SKM-1 (cell line): ENCODE measurements around the gene S100Z.
"Not testable (repeated sequence)": the region's sequence is repeated elsewhere in the genome, so short reads cannot be mapped to it uniquely, and the experiment has no call there.

Source experiments
- DNase-seq: peaks from one replicate; lab custom pipeline; 2025; ENCODE audit not compliant: unreplicated experiment; lab: John Stamatoyannopoulos, UW

The S100Z gene

DNA sequence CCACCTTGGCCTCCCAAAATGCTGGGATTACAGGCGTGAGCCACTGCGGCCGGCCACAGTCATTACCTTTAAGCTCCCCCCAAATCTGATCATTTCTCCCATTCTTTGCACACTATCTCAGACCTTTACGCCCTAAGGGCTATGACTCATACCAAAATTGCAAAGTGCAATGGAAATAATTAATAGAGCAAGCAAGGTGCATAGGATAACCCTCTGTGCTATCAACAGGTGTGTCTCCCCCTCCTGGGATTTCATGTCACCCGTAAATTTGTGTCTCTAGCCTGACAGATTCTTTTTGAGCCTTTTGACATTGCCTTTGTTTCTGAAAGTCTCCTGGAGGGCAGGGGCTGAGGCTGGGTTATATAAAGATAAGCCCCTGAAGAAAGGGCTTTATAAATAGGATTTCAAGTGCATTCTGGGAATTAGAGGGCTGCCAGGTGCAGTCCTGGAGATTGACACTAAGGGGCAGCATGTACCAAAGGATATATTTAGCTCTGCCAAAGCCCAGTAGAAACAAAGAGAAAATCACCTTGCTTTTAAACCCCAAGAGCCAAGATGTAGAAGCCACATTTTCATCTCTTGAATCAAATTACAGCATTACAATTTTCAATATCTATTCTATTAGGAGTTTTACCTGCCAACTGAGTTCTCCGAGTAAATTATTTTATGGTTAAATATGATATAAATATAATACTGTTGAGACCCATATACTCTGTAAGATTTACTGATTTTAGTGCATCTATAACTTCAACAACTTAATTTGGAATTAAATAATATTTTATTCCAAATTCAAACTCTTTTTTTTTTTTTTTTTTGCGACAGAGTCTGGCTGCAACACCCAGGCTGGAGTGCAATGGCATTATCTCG is 18.2 kb downstream of the S100Z start:
- DNase-seq = peak; percentile 43

DNA sequence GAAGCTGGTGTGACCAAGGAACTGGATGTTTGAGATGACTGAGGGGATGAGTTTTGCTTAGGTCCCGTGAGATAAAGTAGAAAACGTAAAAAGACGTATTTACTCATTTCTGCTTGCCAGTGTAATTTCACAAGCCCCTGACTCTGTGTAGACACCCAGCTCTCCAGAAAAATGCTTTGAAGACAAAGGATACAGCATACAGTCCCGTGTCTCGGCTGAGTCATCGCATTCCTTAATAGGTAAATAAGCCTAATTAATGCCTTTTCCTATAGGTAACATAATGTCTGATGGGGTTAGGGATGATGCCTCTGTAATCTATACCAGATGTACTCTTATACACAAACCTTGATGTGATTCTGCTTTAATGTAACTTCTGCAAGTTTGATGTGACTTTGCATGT is 20.2 kb downstream of the S100Z start:
- no peak for DNase-seq

DNA sequence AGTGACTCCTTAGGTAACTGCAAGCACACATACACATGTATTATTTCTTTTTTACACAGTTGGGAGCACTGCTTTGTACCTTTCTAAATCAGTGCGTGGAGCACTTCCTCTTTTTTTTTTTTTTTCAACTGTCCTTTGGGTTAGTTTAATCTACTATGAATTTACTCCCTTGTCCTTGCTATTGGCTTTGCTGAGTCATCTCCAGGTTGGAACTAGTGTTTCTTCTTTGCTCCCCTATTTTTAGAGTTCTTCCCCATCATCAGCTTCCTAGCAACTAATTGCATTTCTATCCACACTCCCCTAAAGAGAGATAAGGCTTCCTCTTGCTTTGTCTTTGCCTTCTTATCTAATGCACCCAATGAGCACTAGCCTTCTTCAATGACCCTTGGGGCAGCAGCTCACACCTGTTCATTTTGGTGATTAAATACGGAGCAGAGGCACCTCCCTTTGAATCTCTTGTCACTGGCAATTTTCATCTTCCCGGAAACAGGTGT is 24.3 kb downstream of the S100Z start:
- DNase-seq = no peak

DNA sequence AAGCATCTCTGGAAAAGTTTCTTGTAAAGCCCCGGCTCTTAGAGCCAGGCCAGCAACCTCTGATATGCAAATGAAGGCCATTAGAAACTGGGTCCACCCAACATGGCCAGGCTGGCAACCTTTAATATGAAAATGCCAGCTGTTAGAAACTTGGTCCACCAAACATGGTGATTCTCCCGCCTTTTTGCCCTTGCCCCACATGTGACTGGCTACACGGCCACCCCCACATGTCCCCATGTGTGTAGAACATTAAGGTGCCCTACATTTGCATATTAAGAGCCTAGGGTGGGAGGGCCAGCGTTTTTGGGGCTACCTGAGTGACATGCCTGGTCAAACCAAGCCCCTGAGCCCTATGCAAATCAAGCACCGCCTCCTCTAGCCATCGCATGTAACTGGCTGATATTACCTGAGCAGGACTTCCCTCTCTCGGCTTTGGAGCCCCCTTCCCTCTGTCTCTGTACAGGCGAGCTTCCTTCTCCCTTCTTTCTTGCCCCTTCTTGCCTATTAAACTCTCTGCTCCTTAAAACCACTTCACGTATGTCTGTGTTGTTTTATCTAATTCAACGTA is 39.0 kb downstream of the S100Z start:
- DNase-seq = no peak

DNA sequence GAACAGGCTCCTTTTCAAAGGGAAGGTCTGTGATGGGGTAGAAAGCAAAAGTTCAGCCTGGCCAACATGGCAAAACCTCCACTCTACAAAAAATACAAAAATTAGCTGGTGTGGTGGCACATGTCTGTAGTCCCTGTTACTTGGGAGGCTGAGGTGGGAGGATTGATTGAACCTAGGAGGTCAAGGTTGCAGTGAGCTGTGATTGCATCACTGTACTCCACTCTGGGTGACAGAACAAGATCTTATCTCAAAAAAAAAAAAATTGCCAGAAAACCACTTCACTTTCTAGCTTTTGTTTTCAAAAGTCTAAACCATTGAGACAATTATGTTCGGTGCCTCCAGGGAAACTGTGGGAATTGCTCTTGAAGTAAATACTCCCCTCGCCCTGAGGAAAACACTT is 43.5 kb downstream of the S100Z start:
- no peak for DNase-seq

DNA sequence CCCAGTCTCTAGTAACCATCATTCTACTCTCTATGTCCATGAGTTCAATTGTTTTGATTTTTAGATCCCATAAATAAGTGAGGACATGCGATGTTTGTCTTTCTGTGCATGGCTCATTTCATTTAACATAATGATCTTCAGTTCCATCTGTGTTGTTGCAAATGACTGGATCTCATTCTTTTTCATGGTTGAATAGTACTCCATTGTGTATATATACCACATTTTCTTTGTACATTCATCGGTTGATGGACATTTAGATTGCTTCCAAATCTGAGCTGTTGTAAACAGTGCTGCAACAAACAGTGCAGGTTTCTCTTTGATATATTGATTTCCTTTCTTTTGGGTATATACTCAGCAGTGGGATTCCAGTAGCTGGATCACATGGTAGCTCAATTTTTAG is 46.4 kb downstream of the S100Z start:
- DNase-seq = no peak

DNA sequence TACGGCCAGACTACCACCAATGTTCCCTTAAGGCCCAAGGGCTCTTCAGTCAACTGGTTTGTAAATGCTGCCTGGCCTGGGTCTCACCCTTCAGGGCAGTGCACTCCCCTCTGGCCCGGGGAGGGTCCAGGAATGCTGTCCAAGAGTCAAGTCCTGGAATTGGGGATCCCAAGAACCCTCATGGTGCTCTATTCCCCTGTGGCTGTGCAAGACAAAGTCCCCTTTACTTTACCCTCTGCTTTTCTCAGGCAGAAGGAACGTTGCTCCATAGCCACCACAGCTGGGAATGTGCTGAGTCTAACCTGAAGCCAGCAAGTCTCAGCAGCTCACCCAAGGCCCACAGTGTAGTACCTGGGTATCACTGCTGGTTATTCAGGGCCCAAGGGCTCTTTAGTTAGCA is 51.7 kb downstream of the S100Z start:
- no peak for DNase-seq

DNA sequence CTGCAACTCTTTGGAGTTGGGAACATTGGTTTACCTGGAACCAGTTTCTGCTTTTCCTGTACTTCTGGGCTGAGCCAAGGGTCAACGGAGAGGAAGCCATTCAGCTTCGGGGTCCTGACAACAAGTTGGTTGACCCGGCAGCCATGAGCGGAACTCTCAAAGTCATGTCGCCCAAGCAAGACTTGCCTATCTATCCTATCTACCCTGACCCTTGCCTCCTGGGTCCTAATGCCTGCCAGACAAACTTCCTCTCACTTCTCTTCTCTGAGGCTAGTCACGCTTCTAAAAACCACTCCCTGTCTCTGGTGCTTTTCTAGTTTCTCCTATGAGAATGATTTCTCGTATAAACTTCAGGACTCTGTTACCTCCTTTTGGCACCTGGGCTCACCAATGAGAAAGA is 58.4 kb downstream of the S100Z start:
- DNase-seq = no peak

DNA sequence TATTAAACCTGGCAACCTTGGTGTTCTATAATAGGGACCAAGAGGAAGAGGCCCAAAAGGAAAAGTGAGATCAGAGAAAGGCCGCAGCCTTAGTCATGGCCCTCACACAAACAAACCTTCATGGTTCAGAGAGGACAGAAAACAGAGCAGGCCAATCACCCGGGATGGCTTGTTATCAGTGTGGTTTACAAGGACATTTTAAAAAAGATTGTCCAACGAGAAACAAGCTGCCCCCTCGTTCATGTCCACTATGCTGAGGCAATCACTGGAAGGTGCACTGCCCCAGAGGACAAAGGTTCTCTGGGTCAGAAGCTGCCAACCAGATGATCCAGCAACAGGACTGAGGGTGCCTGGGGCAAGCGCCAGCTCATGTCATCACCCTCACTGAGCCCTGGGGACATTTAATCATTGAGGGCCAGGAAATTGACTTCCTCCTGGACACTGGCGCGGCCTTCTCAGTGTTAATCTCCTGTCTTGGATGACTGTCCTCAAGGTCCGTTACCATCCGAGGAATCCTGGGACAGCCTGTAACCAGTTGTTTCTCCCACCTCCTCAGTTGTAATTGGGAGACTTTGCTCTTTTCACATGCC is 60.6 kb downstream of the S100Z start:
- not testable (repeated sequence) for DNase-seq

DNA sequence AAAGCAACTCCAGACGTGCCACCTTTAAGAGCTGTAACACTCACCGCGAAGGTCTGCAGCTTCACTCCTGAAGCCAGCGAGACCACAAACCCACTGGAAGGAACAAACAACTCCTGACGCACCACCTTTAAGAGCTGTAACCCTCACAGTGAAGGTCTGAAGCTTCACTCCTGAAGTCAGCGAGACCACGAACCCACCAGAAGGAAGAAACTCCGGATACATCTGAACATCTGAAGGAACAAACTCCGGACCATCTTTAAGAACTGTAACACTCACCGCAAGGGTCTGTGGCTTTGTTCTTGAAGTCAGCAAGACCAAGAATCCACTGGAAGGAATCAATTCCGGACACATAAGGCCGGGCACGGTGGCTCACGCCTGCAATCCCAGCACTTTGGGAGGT is 64.9 kb downstream of the S100Z start:
- DNase-seq = not testable (repeated sequence)

DNA sequence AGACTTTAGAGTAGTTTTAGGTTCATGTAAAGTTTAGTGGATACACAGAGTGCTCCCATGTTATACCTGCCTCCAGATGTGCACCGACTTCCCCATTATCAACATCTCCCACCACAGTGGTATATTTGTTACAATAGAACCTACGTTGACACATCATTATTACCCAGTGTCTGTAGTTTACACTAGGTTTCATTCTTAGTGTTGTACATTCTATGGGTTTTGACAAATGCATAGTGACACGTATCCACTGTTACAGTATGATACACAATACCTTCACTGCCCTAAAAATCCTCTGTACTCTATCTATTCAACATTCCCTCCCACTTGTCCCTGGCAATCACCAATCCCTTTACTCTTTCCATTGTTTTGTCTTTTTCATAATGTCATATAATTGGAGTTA is 68.7 kb downstream of the S100Z start:
- no peak for DNase-seq

DNA sequence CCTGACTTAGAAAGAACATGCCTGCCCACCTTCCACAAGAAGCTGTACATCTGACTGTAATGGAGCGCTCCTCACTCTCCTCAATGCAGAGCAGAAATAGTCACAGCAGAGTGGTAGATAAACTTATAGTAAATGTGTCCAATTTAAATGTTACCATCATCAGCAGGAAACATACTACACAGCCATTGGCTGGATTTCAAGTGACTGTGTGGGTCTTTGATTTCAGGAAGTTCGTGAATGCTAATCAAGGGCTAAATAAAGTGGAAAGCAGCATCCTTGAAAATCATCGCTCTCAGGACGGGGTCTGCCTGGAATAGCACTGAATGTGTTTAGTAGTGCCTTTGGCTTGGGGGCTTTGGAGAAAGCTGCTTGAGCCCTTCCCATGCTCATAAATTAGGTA is 70.7 kb downstream of the S100Z start:
- no peak for DNase-seq

DNA sequence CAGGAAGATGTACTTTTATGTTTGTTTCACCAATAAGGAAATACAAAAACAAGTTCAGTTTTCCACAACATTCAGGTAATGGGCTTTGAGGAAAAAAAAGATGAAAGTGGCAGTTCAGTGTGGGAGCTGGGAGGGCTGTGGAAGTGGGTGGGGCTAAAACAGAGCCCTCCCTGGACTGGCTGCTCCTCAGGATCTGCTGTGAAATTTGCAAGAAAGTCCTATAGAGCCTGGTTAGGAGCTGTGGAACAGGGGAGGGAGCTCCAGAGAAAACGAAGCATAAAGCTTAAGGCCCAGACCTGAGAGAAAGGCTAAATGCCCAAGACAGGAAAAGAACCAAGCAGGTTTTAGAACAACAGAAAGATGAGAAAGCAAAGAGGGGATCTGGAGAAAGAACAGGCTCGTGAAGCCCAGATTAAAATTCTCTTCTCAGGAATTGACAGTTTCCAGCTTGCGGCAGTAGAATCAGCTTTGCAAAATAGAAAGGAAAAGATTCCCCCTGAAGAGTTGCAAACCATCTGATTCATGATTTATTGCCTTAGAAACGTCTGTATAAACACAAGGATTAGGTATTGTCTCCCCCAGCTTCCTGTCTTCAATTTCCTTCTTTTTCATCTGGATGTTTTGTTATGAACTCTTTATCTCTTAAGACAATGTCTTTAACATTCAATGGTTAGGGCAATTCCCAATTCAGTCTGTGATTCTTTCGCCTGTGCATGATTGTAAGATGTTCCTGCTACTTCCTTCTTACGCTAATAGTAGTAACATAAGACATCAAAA is 76.7 kb downstream of the S100Z start:
- no peak for DNase-seq

DNA sequence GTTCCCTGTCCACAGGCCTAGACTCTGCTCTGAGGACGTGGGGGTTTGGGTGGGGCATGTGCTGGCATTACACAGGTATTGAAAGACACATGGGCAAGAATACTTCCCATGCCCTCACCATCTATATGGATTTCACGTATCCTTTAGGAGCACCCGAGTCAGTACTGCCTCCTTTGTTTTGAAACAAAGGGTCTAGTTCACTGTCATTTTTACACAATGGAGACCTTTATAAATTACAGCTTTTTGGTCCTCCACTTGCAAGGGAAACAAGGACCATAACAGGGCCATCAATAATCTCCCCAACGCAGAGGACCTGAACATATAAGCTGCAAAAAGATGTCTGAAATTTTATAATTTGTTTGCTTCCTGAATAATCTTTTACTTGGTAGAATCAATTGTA is 78.1 kb downstream of the S100Z start:
- DNase-seq = no peak

DNA sequence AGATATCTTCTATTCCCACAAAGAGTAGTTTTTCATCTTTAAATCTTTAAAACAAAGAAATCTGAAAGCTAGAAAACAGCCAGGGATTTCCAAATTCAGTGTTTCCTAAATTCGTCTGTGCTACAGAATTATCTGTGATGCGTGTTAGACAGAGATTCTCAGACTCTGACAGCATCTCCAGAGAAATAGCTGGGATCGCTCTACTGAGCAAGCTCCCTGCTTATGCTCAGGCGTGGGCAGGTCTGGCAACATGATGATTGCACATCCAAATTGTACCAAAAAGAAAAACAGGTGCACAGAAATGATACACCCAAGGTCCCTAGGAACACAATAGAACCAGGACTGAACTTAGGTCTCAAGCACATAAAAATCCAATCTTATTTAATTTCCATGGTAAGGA is 80.3 kb downstream of the S100Z start:
- DNase-seq = no peak

DNA sequence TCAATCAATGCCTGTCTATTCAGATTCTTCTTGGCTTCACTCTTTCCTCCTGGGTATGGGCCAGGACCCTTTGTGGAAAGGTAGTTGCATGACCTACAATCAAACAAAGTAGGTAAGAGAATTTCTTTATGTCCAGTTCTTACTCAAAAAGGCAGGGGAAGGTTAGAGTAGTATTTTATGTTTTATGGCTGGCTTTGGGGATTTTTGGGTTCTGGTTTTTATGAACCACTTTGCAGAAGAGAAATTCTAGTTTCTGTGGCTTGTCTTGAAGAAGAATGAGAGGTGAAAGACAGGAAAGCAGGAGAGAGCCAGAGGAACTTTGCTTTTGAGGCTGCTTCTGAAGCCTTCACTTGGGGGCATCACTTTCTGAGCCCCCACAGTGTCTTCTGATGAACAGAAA is 88.4 kb downstream of the S100Z start:
- DNase-seq = no peak

DNA sequence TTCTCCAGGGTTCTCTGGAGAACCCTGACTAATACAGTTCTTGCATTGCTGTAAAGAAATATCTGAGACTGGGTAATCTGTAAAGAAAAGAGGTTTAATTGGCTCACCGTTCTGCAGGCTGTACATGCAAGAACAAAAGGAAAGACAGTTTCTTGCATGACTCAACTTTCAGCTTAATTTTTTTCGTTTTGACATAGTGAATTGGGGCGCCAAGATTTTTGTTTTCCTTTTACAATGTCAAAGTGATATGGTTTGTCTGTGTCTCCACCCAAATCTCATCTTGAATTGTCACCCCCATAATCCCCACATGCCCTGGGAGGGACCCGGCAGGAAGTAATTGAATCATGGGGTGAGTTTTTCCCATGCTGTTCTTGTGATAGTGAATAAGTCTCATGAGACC is 91.2 kb downstream of the S100Z start:
- no peak for DNase-seq

DNA sequence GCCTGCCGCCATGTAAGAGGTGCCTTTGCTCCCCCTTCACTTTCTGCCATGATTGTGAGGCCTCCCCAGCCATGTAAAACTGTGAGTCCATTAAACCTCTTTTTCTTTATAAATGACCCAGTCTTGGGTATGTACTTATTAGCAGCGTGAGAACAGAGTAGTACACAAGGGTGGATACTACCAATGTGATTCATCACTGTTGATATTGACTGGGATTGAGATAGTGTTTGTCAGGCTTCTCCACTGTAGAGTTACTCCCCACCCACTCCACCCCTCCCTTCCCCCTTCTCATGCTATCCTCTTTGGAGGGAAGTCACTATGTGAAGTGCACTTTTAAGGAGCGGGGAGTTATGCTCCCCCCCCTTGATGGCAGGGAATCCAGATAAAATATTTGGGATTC is 91.6 kb downstream of the S100Z start:
- DNase-seq = no peak

DNA sequence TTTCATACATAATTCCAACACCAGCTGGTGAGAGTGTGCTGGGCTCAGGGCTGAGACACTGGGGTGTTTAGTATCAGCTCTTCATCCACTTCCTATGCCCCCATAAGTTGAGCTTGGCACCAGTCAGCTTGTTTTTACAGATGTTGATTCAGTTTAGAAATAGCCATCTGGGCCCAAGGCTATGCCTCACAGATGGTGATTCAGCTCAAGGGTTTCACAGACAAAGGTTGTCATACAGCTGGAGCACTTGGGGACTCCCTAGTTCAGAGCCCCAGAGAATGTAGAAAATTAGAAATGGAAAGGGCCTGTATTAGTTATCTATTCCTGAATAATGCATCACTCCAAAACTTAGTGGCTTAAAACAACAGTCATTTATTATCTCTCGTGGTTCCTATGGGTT is 92.8 kb downstream of the S100Z start:
- DNase-seq = no peak

DNA sequence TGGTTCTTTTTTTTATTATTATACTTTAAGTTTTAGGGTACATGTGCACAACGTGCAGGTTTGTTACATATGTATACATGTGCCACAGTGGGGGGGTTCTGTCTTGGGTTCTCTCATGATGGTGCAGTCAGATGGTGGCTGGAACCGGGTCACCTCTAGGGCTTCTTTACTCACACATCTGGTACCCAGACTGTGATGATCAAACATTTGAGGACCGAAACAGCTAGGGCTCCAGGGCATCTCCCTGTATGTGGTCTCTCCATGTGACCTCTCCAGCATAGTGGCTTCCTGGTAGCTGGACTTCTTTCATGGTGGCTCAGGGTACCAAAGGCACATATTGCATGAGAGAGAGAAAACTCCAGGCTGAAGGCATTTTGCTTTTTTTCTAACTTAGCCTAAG is 93.2 kb downstream of the S100Z start:
- no peak for DNase-seq

DNA sequence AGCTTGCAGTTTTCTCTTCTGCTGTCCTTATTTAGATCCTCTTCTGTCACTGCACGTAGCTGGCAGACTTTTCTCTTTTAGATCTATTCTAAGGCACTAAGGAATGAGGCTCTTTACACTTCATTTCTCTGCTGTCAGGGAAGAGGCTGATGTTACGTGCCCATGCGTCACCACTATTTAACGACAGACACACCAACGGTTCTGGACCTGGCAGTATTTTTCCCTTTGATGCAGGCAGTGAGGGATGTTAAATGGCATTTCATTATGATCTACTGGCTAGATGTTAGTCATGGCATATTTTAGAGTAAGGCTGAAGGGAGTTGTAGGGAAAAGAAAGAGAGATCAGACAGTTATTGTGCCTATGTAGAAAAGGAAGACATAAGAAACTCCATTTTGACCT is 94.8 kb downstream of the S100Z start:
- no peak for DNase-seq

DNA sequence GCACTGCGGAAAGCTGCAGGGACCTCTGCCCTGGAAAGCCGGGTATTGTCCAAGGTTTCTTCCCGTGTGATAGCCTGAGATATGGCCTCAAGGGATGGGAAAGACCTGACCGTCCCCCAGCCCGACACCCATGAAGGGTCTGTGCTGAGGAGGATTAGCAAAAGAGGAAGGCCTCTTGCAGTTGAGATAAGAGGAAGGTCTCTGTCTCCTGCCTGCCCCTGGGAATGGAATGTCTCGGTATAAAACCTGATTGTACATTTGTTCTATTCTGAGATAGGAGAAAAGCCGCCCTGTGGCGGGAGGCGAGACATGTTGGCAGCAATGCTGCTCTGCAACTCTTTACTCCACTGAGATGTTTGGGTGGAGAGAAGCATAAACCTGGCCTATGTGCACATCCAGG is 95.4 kb downstream of the S100Z start:
- not testable (repeated sequence) for DNase-seq
